ENCODE results near the gene ZNF500.

GRCh38 chr16:4778050-4778392 lies 11.1 kb upstream of the ZNF500 start:
- TF ChIP-seq GATA3 (IDR thresholded peaks at IDR 0.05; ENCODE audit: low read depth, low read length) (no peak), GATA2 (IDR thresholded peaks at IDR 0.05; ENCODE audit: low read depth, low read length) (no peak)
